HG03097 (cell line): ENCODE measurements around the gene JAM3.
A peak's percentile ranks its signal among the peaks of the same experiment; 100 is the strongest.

Experiments used
- ATAC-seq: cut with Tn5 transposase; IDR thresholded peaks from one replicate; pipeline ENCODE4 v1.9.1; 2021; ENCODE audit not compliant: unreplicated experiment, low FRiP score

Gene JAM3

GRCh38 chr11:134038897-134039470 is 29.9 kb upstream of the JAM3 start:
- ATAC-seq, result no peak

- ATAC-seq, result no peak
Measured at GRCh38 chr11:134039726-134040385, 29.0 kb upstream of the JAM3 start.

- ATAC-seq, result no peak
Measured at GRCh38 chr11:134040386-134041302, 28.2 kb upstream of the JAM3 start.

- no peak for ATAC-seq
Measured at GRCh38 chr11:134041349-134041748, 27.5 kb upstream of the JAM3 start.

GRCh38 chr11:134041791-134042696 is 26.8 kb upstream of the JAM3 start:
- ATAC-seq, result no peak

- no peak for ATAC-seq
Measured at GRCh38 chr11:134043821-134044420, 25.0 kb upstream of the JAM3 start.

GRCh38 chr11:134044514-134045284 is 24.2 kb upstream of the JAM3 start:
- ATAC-seq, result no peak

- ATAC-seq, result no peak
Measured at GRCh38 chr11:134045799-134046635, 22.9 kb upstream of the JAM3 start.

- ATAC-seq, result no peak
Measured at GRCh38 chr11:134046681-134047449, 22.0 kb upstream of the JAM3 start.

GRCh38 chr11:134047586-134047999 is 21.3 kb upstream of the JAM3 start:
- ATAC-seq, result no peak

GRCh38 chr11:134048028-134048427 is 20.8 kb upstream of the JAM3 start:
- ATAC-seq, result no peak

GRCh38 chr11:134049303-134049702 is 19.6 kb upstream of the JAM3 start:
- no peak for ATAC-seq

GRCh38 chr11:134050541-134051383 is 18.1 kb upstream of the JAM3 start:
- peak; percentile 68 for ATAC-seq

- no peak for ATAC-seq
Measured at GRCh38 chr11:134052395-134052987, 16.4 kb upstream of the JAM3 start.

- ATAC-seq, result no peak
Measured at GRCh38 chr11:134052988-134053945, 15.6 kb upstream of the JAM3 start.
